GM23338 (cell line): ENCODE measurements around the gene TOP1. TPM values are rescaled to one million over a fixed set of nuclear protein-coding genes. Genes with fewer than 3 reads are reported as not detected.

ENCODE experiments used
- ATAC-seq: fragments of 200-7000 bp; cut with Tn5 transposase; 3 replicates; pipeline ENCODE4 v1.9.1; 2020
- DNase-seq: peaks from one replicate; pipeline ENCODE4 v3.0.0-alpha.2; 2015; ENCODE audit warnings: low spot score
- H2AFZ ChIP-seq: fragments of 200-600 bp; sonication (generic); 2 replicates; pipeline ENCODE4 v1.8.0; 2016; ENCODE audit warnings: antibody characterized with exemption, mild to moderate bottlenecking, moderate library complexity
- H3F3A ChIP-seq: fragments of 200-600 bp; sonication (generic); replicated peaks from 2 replicates; pipeline ENCODE4 v1.8.0; 2017; ENCODE audit warnings: antibody characterized with exemption, mixed run types, low read depth
- H3K27ac ChIP-seq: fragments of 200-600 bp; sonication (generic); 2 replicates; pipeline ENCODE4 v1.6.1; 2016; ENCODE audit warnings: low read depth
- H3K27me3 ChIP-seq: fragments of 200-600 bp; sonication (generic); 2 replicates; pipeline ENCODE4 v1.8.0; 2016; ENCODE audit warnings: mild to moderate bottlenecking, mixed run types, moderate library complexity; ENCODE audit not compliant: insufficient read depth
- H3K36me3 ChIP-seq: fragments of 200-600 bp; sonication (generic); 2 replicates; pipeline ENCODE4 v1.8.0; 2016; ENCODE audit warnings: mild to moderate bottlenecking; ENCODE audit not compliant: insufficient read depth
- H3K4me1 ChIP-seq: fragments of 200-600 bp; sonication (generic); 2 replicates; pipeline ENCODE4 v1.8.0; 2016; ENCODE audit warnings: mild to moderate bottlenecking, moderate library complexity; ENCODE audit not compliant: insufficient read depth
- H3K4me2 ChIP-seq: fragments of 200-600 bp; sonication (generic); 2 replicates; pipeline ENCODE4 v1.7.1; 2017; ENCODE audit warnings: mixed run types
- H3K4me3 ChIP-seq: fragments of 200-600 bp; sonication (generic); 2 replicates; pipeline ENCODE4 v1.6.1; 2016; ENCODE audit warnings: mixed run types
- H3K79me2 ChIP-seq: fragments of 200-600 bp; sonication (generic); replicated peaks from 2 replicates; pipeline ENCODE4 v1.8.0; 2017; ENCODE audit warnings: mild to moderate bottlenecking; ENCODE audit not compliant: insufficient read depth
- H3K9me2 ChIP-seq: fragments of 200-600 bp; sonication (generic); 2 replicates; pipeline ENCODE4 v1.8.0; 2017; ENCODE audit not compliant: insufficient read depth
- H4K20me1 ChIP-seq: fragments of 200-600 bp; sonication (generic); replicated peaks from 2 replicates; pipeline ENCODE4 v1.8.0; 2017; ENCODE audit warnings: mild to moderate bottlenecking; ENCODE audit not compliant: insufficient read depth
- H3K27ac Mint-ChIP-seq: 2 replicates; pipeline ENCODE4 v1.8.0; 2020; ENCODE audit warnings: inconsistent platforms, mild to moderate bottlenecking, moderate library complexity, mixed read lengths
- H3K27me3 Mint-ChIP-seq: 3 replicates; pipeline ENCODE4 v1.8.0; 2022; ENCODE audit warnings: low read depth, mild to moderate bottlenecking, moderate library complexity, mixed read lengths, inconsistent platforms; ENCODE audit not compliant: insufficient read depth, poor library complexity
- H3K36me3 Mint-ChIP-seq: 3 replicates; pipeline ENCODE4 v1.8.0; 2021; ENCODE audit warnings: low read depth, mild to moderate bottlenecking, inconsistent platforms, moderate library complexity, mixed read lengths
- H3K4me1 Mint-ChIP-seq: 3 replicates; pipeline ENCODE4 v1.8.0; 2020; ENCODE audit warnings: mild to moderate bottlenecking, inconsistent platforms, mixed read lengths
- H3K4me3 Mint-ChIP-seq: 3 replicates; pipeline ENCODE4 v1.8.0; 2021; ENCODE audit warnings: moderate library complexity, mild to moderate bottlenecking, inconsistent platforms, mixed read lengths
- H3K9me3 Mint-ChIP-seq: 3 replicates; pipeline ENCODE4 v1.8.0; 2020; ENCODE audit warnings: moderate library complexity, mild to moderate bottlenecking, inconsistent platforms, mixed read lengths
- CREB1 ChIP-seq: fragments of 250-450 bp; sonication (Bioruptor Pico); IDR thresholded peaks from 2 replicates; pipeline ENCODE4 v1.5.0; 2020; ENCODE audit warnings: low read depth, mild to moderate bottlenecking, moderate library complexity
- ETS1 ChIP-seq: IDR thresholded peaks from 2 replicates; pipeline ENCODE4 v1.6.1; 2016; ENCODE audit warnings: antibody characterized with exemption
- EZH2phosphoT487 ChIP-seq: fragments of 200-600 bp; sonication (generic); IDR thresholded peaks from one replicate; pipeline ENCODE4 v1.8.1; 2018; ENCODE audit warnings: antibody characterized with exemption; ENCODE audit not compliant: unreplicated experiment
- JUNB ChIP-seq: IDR thresholded peaks from one replicate; pipeline ENCODE4 v1.6.1; 2016; ENCODE audit warnings: antibody characterized with exemption; ENCODE audit not compliant: unreplicated experiment
- POLR2AphosphoS5 ChIP-seq: IDR thresholded peaks from 2 replicates; pipeline ENCODE4 v1.6.1; 2016; ENCODE audit warnings: antibody characterized with exemption, low read depth
- STAT1 ChIP-seq: IDR thresholded peaks from one replicate; pipeline ENCODE4 v1.6.1; 2016; ENCODE audit warnings: antibody characterized with exemption; ENCODE audit not compliant: unreplicated experiment
- ZNF114 ChIP-seq: fragments of 250-450 bp; sonication (Bioruptor Pico); IDR thresholded peaks from 2 replicates; pipeline ENCODE4 v1.5.0; 2020; ENCODE audit warnings: mild to moderate bottlenecking, moderate library complexity
- ZNF331 ChIP-seq: fragments of 250-450 bp; sonication (Bioruptor Pico); IDR thresholded peaks from 2 replicates; pipeline ENCODE4 v1.5.0; 2020; ENCODE audit warnings: low read depth, mild to moderate bottlenecking, moderate library complexity
- polyA plus RNA-seq: library from polyadenylated mRNA; unstranded; fragments of >200 nt; fragmentation: Nextera tagmentation; extraction: Ambion mirVana; gene quantifications from 2 replicates; pipeline ENCODE4 v1.2.1, GENCODE V29; 2016
- total RNA-seq: library from RNA; depleted of rRNA; stranded (reverse); fragments of >200 nt; shearing (Covaris generic); gene quantifications from 2 replicates; pipeline ENCODE4 v1.2.3, GENCODE V29; 2014
- TF ChIP-seq, protein P1 (sequence below): fragments of 250-450 bp; sonication (Bioruptor Pico); IDR thresholded peaks from 2 replicates; pipeline ENCODE4 v1.5.0; 2020; ENCODE audit warnings: mild to moderate bottlenecking, moderate library complexity
- TF ChIP-seq, protein P2 (sequence below), 2 experiments: fragments of 200-600 bp in 1 of 2; sonication (generic) in 1 of 2; conservative IDR thresholded peaks; 2 replicates each; pipeline versions ENCODE4 v1.5.1 to v1.6.1; 2016 to 2017; ENCODE audit warnings: antibody characterized with exemption in 2 of 2, low read depth in 2 of 2, mild to moderate bottlenecking in 2 of 2, moderate library complexity in 1 of 2

TOP1 gene
- total and polyA plus RNA-seq, 2 experiments from 2014 or later: 62.4 to 101 TPM

DNA sequence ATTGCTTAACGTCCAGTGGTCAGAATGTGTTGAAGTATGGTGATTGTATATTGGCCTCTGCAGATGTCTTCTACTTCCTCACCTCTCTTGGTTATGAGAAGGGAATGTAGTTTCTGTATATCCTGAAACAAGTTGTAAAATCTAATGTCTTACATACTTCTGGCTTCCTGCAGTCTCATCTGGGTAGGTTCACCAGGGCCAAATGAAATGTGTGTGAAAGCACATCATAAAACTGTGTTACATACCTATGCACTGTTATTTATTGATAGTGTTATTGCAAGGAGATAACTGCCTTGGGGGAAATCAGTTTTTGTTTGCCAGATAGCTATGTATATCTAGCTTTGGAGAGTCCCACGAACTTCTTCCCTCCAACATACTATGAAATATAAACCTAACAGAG lies 73.0 kb downstream of the TOP1 start:
- Histone ChIP-seq H3K36me3 (peaks cover 72% of the 10 kb centered on the region), H3K4me2 (no peak overlapping the region), H2AFZ (no peak overlapping the region), H3K27me3 (no peaks in the 10 kb centered on the region), H3K27ac (no peak overlapping the region), H3K9me2 (no peaks in the 10 kb centered on the region), H3K79me2 (no peaks in the 10 kb centered on the region; the same call in 1 of the 2 replicates), H3F3A (no peaks in the 10 kb centered on the region), H4K20me1 (peaks cover 3% of the 10 kb centered on the region; the same call in 1 of the 2 replicates), H3K4me3 (no peak overlapping the region), H3K4me1 (no peaks in the 10 kb centered on the region)
- Mint-ChIP-seq H3K36me3 (peaks cover 71% of the 10 kb centered on the region), H3K9me3 (no peaks in the 10 kb centered on the region), H3K4me1 (no peaks in the 10 kb centered on the region), H3K27me3 (no peaks in the 10 kb centered on the region), H3K27ac (no peak overlapping the region), H3K4me3 (no peak overlapping the region)
- ATAC-seq: no peak
- DNase-seq: no peak
- TF ChIP-seq ETS1: no peak
- TF ChIP-seq ZNF331: no peak
- TF ChIP-seq JUNB: no peak

DNA sequence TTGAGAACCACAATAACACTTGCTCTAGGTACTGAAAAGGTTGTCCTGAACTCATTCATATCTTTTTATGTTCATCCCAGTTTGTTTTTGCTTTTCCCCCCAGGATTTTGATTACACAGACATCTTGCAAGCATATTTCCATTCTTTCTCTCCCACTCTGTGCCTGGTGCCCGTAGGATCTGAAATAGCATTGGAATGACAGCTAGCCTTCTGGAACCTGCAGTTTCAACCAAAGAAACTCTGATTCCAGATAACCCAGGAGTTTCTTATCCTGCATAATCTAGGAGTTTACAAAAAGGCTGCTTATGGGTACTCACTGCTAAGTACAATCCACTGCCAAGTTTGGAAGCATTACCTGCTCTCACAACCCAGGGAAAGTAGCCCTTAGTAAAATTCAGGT lies 79.9 kb downstream of the TOP1 start:
- no peak overlapping the region for H3K4me3 Mint-ChIP-seq
- TF ChIP-seq JUNB (no peak), CREB1 (CRISPR knock-in tag) (no peak), POLR2AphosphoS5 (no peak), ETS1 (no peak), STAT1 (no peak), ZNF114 (CRISPR knock-in tag) (no peak), ZNF331 (no peak), EZH2phosphoT487 (no peak)
- TF ChIP-seq, protein P1, sequence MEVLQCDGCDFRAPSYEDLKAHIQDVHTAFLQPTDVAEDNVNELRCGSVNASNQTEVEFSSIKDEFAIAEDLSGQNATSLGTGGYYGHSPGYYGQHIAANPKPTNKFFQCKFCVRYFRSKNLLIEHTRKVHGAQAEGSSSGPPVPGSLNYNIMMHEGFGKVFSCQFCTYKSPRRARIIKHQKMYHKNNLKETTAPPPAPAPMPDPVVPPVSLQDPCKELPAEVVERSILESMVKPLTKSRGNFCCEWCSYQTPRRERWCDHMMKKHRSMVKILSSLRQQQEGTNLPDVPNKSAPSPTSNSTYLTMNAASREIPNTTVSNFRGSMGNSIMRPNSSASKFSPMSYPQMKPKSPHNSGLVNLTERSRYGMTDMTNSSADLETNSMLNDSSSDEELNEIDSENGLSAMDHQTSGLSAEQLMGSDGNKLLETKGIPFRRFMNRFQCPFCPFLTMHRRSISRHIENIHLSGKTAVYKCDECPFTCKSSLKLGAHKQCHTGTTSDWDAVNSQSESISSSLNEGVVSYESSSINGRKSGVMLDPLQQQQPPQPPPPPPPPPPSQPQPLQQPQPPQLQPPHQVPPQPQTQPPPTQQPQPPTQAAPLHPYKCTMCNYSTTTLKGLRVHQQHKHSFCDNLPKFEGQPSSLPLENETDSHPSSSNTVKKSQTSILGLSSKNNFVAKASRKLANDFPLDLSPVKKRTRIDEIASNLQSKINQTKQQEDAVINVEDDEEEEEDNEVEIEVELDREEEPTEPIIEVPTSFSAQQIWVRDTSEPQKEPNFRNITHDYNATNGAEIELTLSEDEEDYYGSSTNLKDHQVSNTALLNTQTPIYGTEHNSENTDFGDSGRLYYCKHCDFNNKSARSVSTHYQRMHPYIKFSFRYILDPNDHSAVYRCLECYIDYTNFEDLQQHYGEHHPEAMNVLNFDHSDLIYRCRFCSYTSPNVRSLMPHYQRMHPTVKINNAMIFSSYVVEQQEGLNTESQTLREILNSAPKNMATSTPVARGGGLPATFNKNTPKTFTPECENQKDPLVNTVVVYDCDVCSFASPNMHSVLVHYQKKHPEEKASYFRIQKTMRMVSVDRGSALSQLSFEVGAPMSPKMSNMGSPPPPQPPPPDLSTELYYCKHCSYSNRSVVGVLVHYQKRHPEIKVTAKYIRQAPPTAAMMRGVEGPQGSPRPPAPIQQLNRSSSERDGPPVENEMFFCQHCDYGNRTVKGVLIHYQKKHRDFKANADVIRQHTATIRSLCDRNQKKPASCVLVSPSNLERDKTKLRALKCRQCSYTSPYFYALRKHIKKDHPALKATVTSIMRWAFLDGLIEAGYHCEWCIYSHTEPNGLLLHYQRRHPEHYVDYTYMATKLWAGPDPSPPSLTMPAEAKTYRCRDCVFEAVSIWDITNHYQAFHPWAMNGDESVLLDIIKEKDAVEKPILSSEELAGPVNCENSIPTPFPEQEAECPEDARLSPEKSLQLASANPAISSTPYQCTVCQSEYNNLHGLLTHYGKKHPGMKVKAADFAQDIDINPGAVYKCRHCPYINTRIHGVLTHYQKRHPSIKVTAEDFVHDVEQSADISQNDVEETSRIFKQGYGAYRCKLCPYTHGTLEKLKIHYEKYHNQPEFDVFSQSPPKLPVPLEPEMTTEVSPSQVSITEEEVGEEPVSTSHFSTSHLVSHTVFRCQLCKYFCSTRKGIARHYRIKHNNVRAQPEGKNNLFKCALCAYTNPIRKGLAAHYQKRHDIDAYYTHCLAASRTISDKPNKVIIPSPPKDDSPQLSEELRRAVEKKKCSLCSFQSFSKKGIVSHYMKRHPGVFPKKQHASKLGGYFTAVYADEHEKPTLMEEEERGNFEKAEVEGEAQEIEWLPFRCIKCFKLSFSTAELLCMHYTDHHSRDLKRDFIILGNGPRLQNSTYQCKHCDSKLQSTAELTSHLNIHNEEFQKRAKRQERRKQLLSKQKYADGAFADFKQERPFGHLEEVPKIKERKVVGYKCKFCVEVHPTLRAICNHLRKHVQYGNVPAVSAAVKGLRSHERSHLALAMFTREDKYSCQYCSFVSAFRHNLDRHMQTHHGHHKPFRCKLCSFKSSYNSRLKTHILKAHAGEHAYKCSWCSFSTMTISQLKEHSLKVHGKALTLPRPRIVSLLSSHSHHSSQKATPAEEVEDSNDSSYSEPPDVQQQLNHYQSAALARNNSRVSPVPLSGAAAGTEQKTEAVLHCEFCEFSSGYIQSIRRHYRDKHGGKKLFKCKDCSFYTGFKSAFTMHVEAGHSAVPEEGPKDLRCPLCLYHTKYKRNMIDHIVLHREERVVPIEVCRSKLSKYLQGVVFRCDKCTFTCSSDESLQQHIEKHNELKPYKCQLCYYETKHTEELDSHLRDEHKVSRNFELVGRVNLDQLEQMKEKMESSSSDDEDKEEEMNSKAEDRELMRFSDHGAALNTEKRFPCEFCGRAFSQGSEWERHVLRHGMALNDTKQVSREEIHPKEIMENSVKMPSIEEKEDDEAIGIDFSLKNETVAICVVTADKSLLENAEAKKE (CRISPR knock-in tag): no peak
- TF ChIP-seq, protein P2, sequence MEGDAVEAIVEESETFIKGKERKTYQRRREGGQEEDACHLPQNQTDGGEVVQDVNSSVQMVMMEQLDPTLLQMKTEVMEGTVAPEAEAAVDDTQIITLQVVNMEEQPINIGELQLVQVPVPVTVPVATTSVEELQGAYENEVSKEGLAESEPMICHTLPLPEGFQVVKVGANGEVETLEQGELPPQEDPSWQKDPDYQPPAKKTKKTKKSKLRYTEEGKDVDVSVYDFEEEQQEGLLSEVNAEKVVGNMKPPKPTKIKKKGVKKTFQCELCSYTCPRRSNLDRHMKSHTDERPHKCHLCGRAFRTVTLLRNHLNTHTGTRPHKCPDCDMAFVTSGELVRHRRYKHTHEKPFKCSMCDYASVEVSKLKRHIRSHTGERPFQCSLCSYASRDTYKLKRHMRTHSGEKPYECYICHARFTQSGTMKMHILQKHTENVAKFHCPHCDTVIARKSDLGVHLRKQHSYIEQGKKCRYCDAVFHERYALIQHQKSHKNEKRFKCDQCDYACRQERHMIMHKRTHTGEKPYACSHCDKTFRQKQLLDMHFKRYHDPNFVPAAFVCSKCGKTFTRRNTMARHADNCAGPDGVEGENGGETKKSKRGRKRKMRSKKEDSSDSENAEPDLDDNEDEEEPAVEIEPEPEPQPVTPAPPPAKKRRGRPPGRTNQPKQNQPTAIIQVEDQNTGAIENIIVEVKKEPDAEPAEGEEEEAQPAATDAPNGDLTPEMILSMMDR (conservative IDR thresholded peaks at IDR 0.05; ENCODE audit: low read depth in 2 of 2): no peak

More for the DNA sequence above, 79.9 kb downstream of the TOP1 start:
- no peaks in the 10 kb centered on the region for H3K9me2 ChIP-seq
- DNase-seq: no peak
- no peak overlapping the region for H3K27ac ChIP-seq
- H3K36me3 ChIP-seq: peaks cover 26% of the 10 kb centered on the region
- no peak overlapping the region for H3K4me2 ChIP-seq
- no peaks in the 10 kb centered on the region for H3K9me3 Mint-ChIP-seq
- H2AFZ ChIP-seq: no peak overlapping the region
- H3K4me3 ChIP-seq: no peak overlapping the region
- H4K20me1 ChIP-seq: peaks cover 3% of the 10 kb centered on the region; the same call in 1 of the 2 replicates
- H3F3A ChIP-seq: no peaks in the 10 kb centered on the region
- H3K36me3 Mint-ChIP-seq: peaks cover 66% of the 10 kb centered on the region
- no peaks in the 10 kb centered on the region for H3K4me1 ChIP-seq
- H3K27ac Mint-ChIP-seq: no peak overlapping the region
- no peaks in the 10 kb centered on the region for H3K79me2 ChIP-seq
- H3K27me3 Mint-ChIP-seq: no peaks in the 10 kb centered on the region
- H3K27me3 ChIP-seq: no peaks in the 10 kb centered on the region
- no peak for ATAC-seq
- H3K4me1 Mint-ChIP-seq: no peaks in the 10 kb centered on the region
